Neural progenitor cell (in vitro differentiated cells): ENCODE results near the gene CNN2. TPM values are rescaled to one million over a fixed set of nuclear protein-coding genes. Genes with fewer than 3 reads are reported as not detected.

Experiments used
- DNase-seq: peaks from one replicate; pipeline ENCODE4 v3.0.0-alpha.2; 2016; ENCODE audit warnings: low spot score
- H2AFZ ChIP-seq: fragments of 200-600 bp; sonication (generic); replicated peaks from 2 replicates; pipeline ENCODE4 v1.6.1; 2016; ENCODE audit warnings: antibody characterized with exemption
- H3F3A ChIP-seq: fragments of 200-600 bp; sonication (generic); 2 replicates; pipeline ENCODE4 v1.6.1; 2016; ENCODE audit warnings: antibody characterized with exemption, low read depth
- H3K27ac ChIP-seq: fragments of 200-600 bp; sonication (generic); 2 replicates; pipeline ENCODE4 v1.5.1; 2016; ENCODE audit warnings: mild to moderate bottlenecking
- H3K27me3 ChIP-seq: fragments of 200-600 bp; sonication (generic); 2 replicates; pipeline ENCODE4 v1.6.1; 2016; ENCODE audit warnings: mild to moderate bottlenecking, moderate library complexity
- H3K36me3 ChIP-seq: fragments of 200-600 bp; sonication (generic); 2 replicates; pipeline ENCODE4 v1.5.1; 2016
- H3K4me1 ChIP-seq: fragments of 200-600 bp; sonication (generic); 2 replicates; pipeline ENCODE4 v1.6.1; 2016; ENCODE audit warnings: mixed run types
- H3K4me2 ChIP-seq: fragments of 200-600 bp; sonication (generic); 2 replicates; pipeline ENCODE4 v1.6.1; 2016
- H3K4me3 ChIP-seq: fragments of 200-600 bp; sonication (generic); 2 replicates; pipeline ENCODE4 v1.5.1; 2016
- H3K79me2 ChIP-seq: fragments of 200-600 bp; sonication (generic); 2 replicates; pipeline ENCODE4 v1.6.1; 2016; ENCODE audit warnings: low read depth
- H3K9ac ChIP-seq: fragments of 200-600 bp; sonication (generic); 2 replicates; pipeline ENCODE4 v1.6.1; 2016
- H3K9me3 ChIP-seq: fragments of 200-600 bp; sonication (generic); 2 replicates; pipeline ENCODE4 v1.5.1; 2016; ENCODE audit warnings: low read depth
- H4K20me1 ChIP-seq: fragments of 200-600 bp; sonication (generic); 2 replicates; pipeline ENCODE4 v1.6.1; 2016; ENCODE audit warnings: low read depth
- H3K27ac Mint-ChIP-seq: 3 replicates; pipeline ENCODE4 v1.8.0; 2021; ENCODE audit warnings: mixed read lengths
- H3K27me3 Mint-ChIP-seq: 2 replicates; pipeline ENCODE4 v1.8.0; 2022; ENCODE audit warnings: low read depth, mild to moderate bottlenecking, inconsistent platforms, moderate library complexity, mixed read lengths; ENCODE audit not compliant: insufficient read depth
- H3K36me3 Mint-ChIP-seq: 3 replicates; pipeline ENCODE4 v1.8.0; 2021; ENCODE audit warnings: mixed read lengths
- H3K4me1 Mint-ChIP-seq: 3 replicates; pipeline ENCODE4 v1.8.0; 2021; ENCODE audit warnings: mixed read lengths
- H3K4me3 Mint-ChIP-seq: 3 replicates; pipeline ENCODE4 v1.8.0; 2021; ENCODE audit warnings: mild to moderate bottlenecking, moderate library complexity, mixed read lengths
- H3K9me3 Mint-ChIP-seq: 3 replicates; pipeline ENCODE4 v1.8.0; 2020; ENCODE audit warnings: mixed read lengths
- EZH2 ChIP-seq: fragments of 200-600 bp; sonication (generic); IDR thresholded peaks from 2 replicates; pipeline ENCODE4 v1.6.1; 2017; ENCODE audit warnings: antibody characterized with exemption, mild to moderate bottlenecking, moderate library complexity
- EZH2phosphoT487 ChIP-seq: fragments of 200-600 bp; sonication (generic); IDR thresholded peaks from 2 replicates; pipeline ENCODE4 v1.6.1; 2017; ENCODE audit warnings: antibody characterized with exemption
- total RNA-seq: library from RNA; depleted of rRNA; stranded (reverse); fragments of >200 nt; gene quantifications from 2 replicates; pipeline ENCODE4 v1.2.3, GENCODE V29; 2015; ENCODE audit warnings: low replicate concordance
- TF ChIP-seq, protein P1 (sequence below): fragments of 200-600 bp; sonication (generic); IDR thresholded peaks from 2 replicates; pipeline ENCODE4 v1.5.1; 2017; ENCODE audit warnings: antibody characterized with exemption, mild to moderate bottlenecking

CNN2 gene
- total RNA-seq, 1 donor from 2014 or later, result 131 TPM

- H2AFZ ChIP-seq, result no peak overlapping the region
- no peak overlapping the region for H3K27ac Mint-ChIP-seq
- peaks cover 3% of the 10 kb centered on the region for H3K9me3 Mint-ChIP-seq
- H3K79me2 ChIP-seq, result no peaks in the 10 kb centered on the region
- no peak overlapping the region for H3K9ac ChIP-seq
- no peak for TF ChIP-seq EZH2phosphoT487
- TF ChIP-seq, protein P1, sequence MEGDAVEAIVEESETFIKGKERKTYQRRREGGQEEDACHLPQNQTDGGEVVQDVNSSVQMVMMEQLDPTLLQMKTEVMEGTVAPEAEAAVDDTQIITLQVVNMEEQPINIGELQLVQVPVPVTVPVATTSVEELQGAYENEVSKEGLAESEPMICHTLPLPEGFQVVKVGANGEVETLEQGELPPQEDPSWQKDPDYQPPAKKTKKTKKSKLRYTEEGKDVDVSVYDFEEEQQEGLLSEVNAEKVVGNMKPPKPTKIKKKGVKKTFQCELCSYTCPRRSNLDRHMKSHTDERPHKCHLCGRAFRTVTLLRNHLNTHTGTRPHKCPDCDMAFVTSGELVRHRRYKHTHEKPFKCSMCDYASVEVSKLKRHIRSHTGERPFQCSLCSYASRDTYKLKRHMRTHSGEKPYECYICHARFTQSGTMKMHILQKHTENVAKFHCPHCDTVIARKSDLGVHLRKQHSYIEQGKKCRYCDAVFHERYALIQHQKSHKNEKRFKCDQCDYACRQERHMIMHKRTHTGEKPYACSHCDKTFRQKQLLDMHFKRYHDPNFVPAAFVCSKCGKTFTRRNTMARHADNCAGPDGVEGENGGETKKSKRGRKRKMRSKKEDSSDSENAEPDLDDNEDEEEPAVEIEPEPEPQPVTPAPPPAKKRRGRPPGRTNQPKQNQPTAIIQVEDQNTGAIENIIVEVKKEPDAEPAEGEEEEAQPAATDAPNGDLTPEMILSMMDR, result peak; percentile 81
- H3K27me3 ChIP-seq, result peaks cover 55% of the 10 kb centered on the region
- H3K4me1 Mint-ChIP-seq, result peaks cover 9% of the 10 kb centered on the region
- peaks cover 34% of the 10 kb centered on the region for H3K27me3 Mint-ChIP-seq
- H3K36me3 ChIP-seq, result no peaks in the 10 kb centered on the region
- peaks cover 6% of the 10 kb centered on the region for H3F3A ChIP-seq
- peak overlapping the region; percentile 73 for H3K4me3 ChIP-seq
- H4K20me1 ChIP-seq, result peaks cover 3% of the 10 kb centered on the region
- no peaks in the 10 kb centered on the region for H3K9me3 ChIP-seq
- H3K4me2 ChIP-seq, result peak overlapping the region; percentile 94
- H3K4me1 ChIP-seq, result peaks cover 3% of the 10 kb centered on the region
- no peaks in the 10 kb centered on the region for H3K36me3 Mint-ChIP-seq
- DNase-seq, result peak; percentile 79
- no peak overlapping the region for H3K27ac ChIP-seq
- peak overlapping the region; percentile 81 for H3K4me3 Mint-ChIP-seq
Measured at GRCh38 chr19:1001538-1002166, 24.8 kb upstream of the CNN2 start.

- no peak overlapping the region for H3K9ac ChIP-seq
- H3K4me3 ChIP-seq, result no peak overlapping the region
- Mint-ChIP-seq H3K9me3 (peaks cover 3% of the 10 kb centered on the region), H3K27me3 (peaks cover 26% of the 10 kb centered on the region), H3K36me3 (no peaks in the 10 kb centered on the region), H3K4me3 (peak overlapping the region; percentile 56), H3K4me1 (peaks cover 8% of the 10 kb centered on the region), H3K27ac (peak overlapping the region; percentile 46)
- no peak for DNase-seq
- H2AFZ ChIP-seq, result no peak overlapping the region
- no peaks in the 10 kb centered on the region for H3K79me2 ChIP-seq
- H4K20me1 ChIP-seq, result no peaks in the 10 kb centered on the region
- peaks cover 3% of the 10 kb centered on the region for H3K4me1 ChIP-seq
- H3K4me2 ChIP-seq, result no peak overlapping the region
- peaks cover 45% of the 10 kb centered on the region for H3K27me3 ChIP-seq
- peaks cover 6% of the 10 kb centered on the region for H3F3A ChIP-seq
- no peaks in the 10 kb centered on the region for H3K9me3 ChIP-seq
- no peak overlapping the region for H3K27ac ChIP-seq
- no peaks in the 10 kb centered on the region for H3K36me3 ChIP-seq
- TF ChIP-seq EZH2 (no peak), EZH2phosphoT487 (no peak)
- TF ChIP-seq, protein P1, result no peak
Measured at GRCh38 chr19:1002600-1002999, 23.8 kb upstream of the CNN2 start.

GRCh38 chr19:1003283-1003682 is 23.1 kb upstream of the CNN2 start:
- no peaks in the 10 kb centered on the region for H3K79me2 ChIP-seq
- no peak overlapping the region for H3K4me2 ChIP-seq
- TF ChIP-seq EZH2 (no peak), EZH2phosphoT487 (no peak)
- TF ChIP-seq, protein P1, result no peak
- no peaks in the 10 kb centered on the region for H4K20me1 ChIP-seq
- H3K36me3 ChIP-seq, result no peaks in the 10 kb centered on the region
- H3K4me3 ChIP-seq, result no peak overlapping the region
- Mint-ChIP-seq H3K9me3 (peaks cover 3% of the 10 kb centered on the region), H3K4me3 (no peak overlapping the region), H3K27ac (no peak overlapping the region), H3K27me3 (peaks cover 19% of the 10 kb centered on the region), H3K4me1 (peaks cover 8% of the 10 kb centered on the region), H3K36me3 (no peaks in the 10 kb centered on the region)
- H3K4me1 ChIP-seq, result peaks cover 3% of the 10 kb centered on the region
- H3K27me3 ChIP-seq, result peaks cover 38% of the 10 kb centered on the region
- peaks cover 6% of the 10 kb centered on the region for H3F3A ChIP-seq
- DNase-seq, result no peak
- H3K9me3 ChIP-seq, result no peaks in the 10 kb centered on the region
- H2AFZ ChIP-seq, result no peak overlapping the region
- H3K27ac ChIP-seq, result no peak overlapping the region
- no peak overlapping the region for H3K9ac ChIP-seq
